WTC11 (cell line): Measurements from ENCODE around the gene ZXDC. TPM values are rescaled to one million over a fixed set of nuclear protein-coding genes. Genes with fewer than 3 reads are reported as not detected.
A peak's percentile ranks its signal among the peaks of the same experiment; 100 is the strongest.

Experiments used
- ATAC-seq: fragments of 200-7000 bp; cut with Tn5 transposase; 2 replicates; pipeline ENCODE4 v1.10.0; 2021; ENCODE audit warnings: mild to moderate bottlenecking, moderate library complexity
- CTCF ChIA-PET: fragments of 300-600 bp; sonication (Branson Sonifier 250); formaldehyde crosslinking; loops from one replicate; lab custom pipeline; 2021; ENCODE audit warnings: antibody characterized with exemption; lab: Charles Lee
- POLR2A ChIA-PET: fragments of 350-600 bp; sonication (Branson Sonifier 250); formaldehyde crosslinking; loops from one replicate; lab custom pipeline; 2021; ENCODE audit warnings: antibody characterized with exemption; lab: Charles Lee
- DNase-seq: peaks from one replicate; pipeline ENCODE4 v3.0.0; 2021; ENCODE audit warnings: low spot score
- H3K27ac Mint-ChIP-seq: 2 replicates; pipeline ENCODE4 v1.8.0; 2021; ENCODE audit warnings: mixed read lengths
- H3K27me3 Mint-ChIP-seq: 2 replicates; pipeline ENCODE4 v1.8.0; 2021; ENCODE audit warnings: low read depth, mild to moderate bottlenecking, moderate library complexity, mixed read lengths
- H3K36me3 Mint-ChIP-seq: 2 replicates; pipeline ENCODE4 v1.8.0; 2021; ENCODE audit warnings: mixed read lengths
- H3K4me1 Mint-ChIP-seq: 2 replicates; pipeline ENCODE4 v1.8.0; 2022; ENCODE audit warnings: mixed read lengths
- H3K4me3 Mint-ChIP-seq: 2 replicates; pipeline ENCODE4 v1.8.0; 2021; ENCODE audit warnings: mild to moderate bottlenecking, moderate library complexity, mixed read lengths
- H3K9me3 Mint-ChIP-seq: 2 replicates; pipeline ENCODE4 v1.8.0; 2021; ENCODE audit warnings: mixed read lengths
- ARID4B ChIP-seq: sonication (generic); formaldehyde crosslinking; IDR thresholded peaks from 2 replicates; pipeline ENCODE4 v1.8.0; 2023; ENCODE audit warnings: missing genetic modification reagents, mild to moderate bottlenecking, borderline replicate concordance
- ATF2 ChIP-seq: sonication (generic); formaldehyde crosslinking; IDR thresholded peaks from 2 replicates; pipeline ENCODE4 v1.8.1; 2022; ENCODE audit warnings: low read depth, missing genetic modification reagents, borderline replicate concordance
- CTCF ChIP-seq: fragments of 200-600 bp; IDR thresholded peaks from 2 replicates; pipeline ENCODE4 v1.8.0; 2022; ENCODE audit warnings: antibody characterized with exemption
- EMX1 ChIP-seq: fragments of 250-450 bp; sonication (Bioruptor Pico); IDR thresholded peaks from 2 replicates; pipeline ENCODE4 v1.8.0; 2021; ENCODE audit warnings: mild to moderate bottlenecking
- ETV6 ChIP-seq: sonication (generic); formaldehyde crosslinking; IDR thresholded peaks from 2 replicates; pipeline ENCODE4 v1.8.1; 2022; ENCODE audit warnings: mild to moderate bottlenecking, missing genetic modification reagents
- FOXP1 ChIP-seq: sonication (generic); formaldehyde crosslinking; IDR thresholded peaks from 2 replicates; pipeline ENCODE4 v1.8.0; 2022; ENCODE audit warnings: missing genetic modification reagents, mild to moderate bottlenecking, moderate library complexity, borderline replicate concordance
- GRHL2 ChIP-seq: fragments of 250-450 bp; sonication (Bioruptor Pico); IDR thresholded peaks from 2 replicates; pipeline ENCODE4 v1.8.0; 2022; ENCODE audit warnings: mild to moderate bottlenecking, moderate library complexity; ENCODE audit not compliant: insufficient replicate concordance, severe bottlenecking
- JAZF1 ChIP-seq: fragments of 250-450 bp; sonication (Bioruptor Pico); IDR thresholded peaks from 2 replicates; pipeline ENCODE4 v1.9.0; 2021; ENCODE audit warnings: moderate library complexity, mild to moderate bottlenecking, inconsistent platforms
- NR1H2 ChIP-seq: sonication (generic); formaldehyde crosslinking; IDR thresholded peaks from 2 replicates; pipeline ENCODE4 v1.9.0; 2021; ENCODE audit warnings: mild to moderate bottlenecking, moderate library complexity, missing genetic modification reagents
- NR3C1 ChIP-seq: sonication (generic); formaldehyde crosslinking; conservative IDR thresholded peaks from 2 replicates; pipeline ENCODE4 v1.8.1; 2023; ENCODE audit warnings: low read depth, mild to moderate bottlenecking, missing genetic modification reagents
- SOX15 ChIP-seq: fragments of 250-450 bp; sonication (Bioruptor Pico); IDR thresholded peaks from 2 replicates; pipeline ENCODE4 v1.9.0; 2021; ENCODE audit warnings: mild to moderate bottlenecking
- TEAD1 ChIP-seq: sonication (generic); formaldehyde crosslinking; IDR thresholded peaks from 2 replicates; pipeline ENCODE4 v1.8.0; 2022; ENCODE audit warnings: mild to moderate bottlenecking, missing genetic modification reagents
- TEAD4 ChIP-seq: sonication (generic); formaldehyde crosslinking; IDR thresholded peaks from 2 replicates; pipeline ENCODE4 v1.8.0; 2022; ENCODE audit warnings: mild to moderate bottlenecking, missing genetic modification reagents
- ZBTB21 ChIP-seq: sonication (generic); formaldehyde crosslinking; IDR thresholded peaks from 2 replicates; pipeline ENCODE4 v1.8.1; 2023; ENCODE audit warnings: mild to moderate bottlenecking, missing genetic modification reagents, borderline replicate concordance
- ZNF232 ChIP-seq: sonication (generic); formaldehyde crosslinking; IDR thresholded peaks from 2 replicates; pipeline ENCODE4 v1.8.0; 2022; ENCODE audit warnings: mild to moderate bottlenecking, missing genetic modification reagents
- ZNF281 ChIP-seq: sonication (generic); formaldehyde crosslinking; IDR thresholded peaks from 2 replicates; pipeline ENCODE4 v1.8.0; 2023; ENCODE audit warnings: mild to moderate bottlenecking, missing genetic modification reagents
- total RNA-seq: library from RNA; stranded (reverse); gene quantifications from 3 replicates; pipeline ENCODE4 v1.2.3, GENCODE V29; 2021
- TF ChIP-seq, protein P1 (sequence below): fragments of 250-450 bp; sonication (Bioruptor Pico); IDR thresholded peaks from 2 replicates; pipeline ENCODE4 v1.9.0; 2021; ENCODE audit warnings: mild to moderate bottlenecking
- TF ChIP-seq, protein P2 (sequence below): sonication (generic); formaldehyde crosslinking; IDR thresholded peaks from 2 replicates; pipeline ENCODE4 v1.8.0; 2022; ENCODE audit warnings: mild to moderate bottlenecking, missing genetic modification reagents

ZXDC gene
- total RNA-seq, 1 experiment from 2014 or later = 34.7 TPM

DNA sequence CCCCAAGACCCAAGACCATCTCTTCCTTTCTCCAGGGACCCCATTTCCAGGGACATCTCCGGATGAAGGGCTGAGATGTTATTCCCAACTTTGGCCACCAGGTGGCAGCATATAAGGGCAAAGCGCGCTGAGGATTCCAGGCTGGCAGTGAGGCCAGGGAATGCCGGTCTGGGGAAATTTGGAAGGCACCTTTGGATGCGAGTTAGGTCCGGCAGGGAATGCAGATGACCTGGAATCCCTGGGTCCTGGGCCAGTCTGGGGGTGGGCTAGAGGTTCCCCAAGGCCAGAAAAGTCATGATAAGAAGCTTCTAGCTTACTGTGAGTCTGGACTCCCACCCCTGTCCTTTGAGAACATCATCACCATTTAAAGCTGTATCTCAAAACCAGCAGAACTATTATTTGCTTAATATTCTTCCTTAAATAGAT, 46.7 kb upstream of the ZXDC start:
- POLR2A ChIA-PET = no interaction called here
- peak; percentile 79 for DNase-seq
- no peaks in the 10 kb centered on the region for H3K9me3 Mint-ChIP-seq
- no peak for TF ChIP-seq JAZF1
- no peak for TF ChIP-seq EMX1 (CRISPR knock-in tag)
- TF ChIP-seq ZBTB21 (CRISPR knock-in tag) = no peak
- peak; percentile 98 for TF ChIP-seq CTCF
- TF ChIP-seq, protein P1, sequence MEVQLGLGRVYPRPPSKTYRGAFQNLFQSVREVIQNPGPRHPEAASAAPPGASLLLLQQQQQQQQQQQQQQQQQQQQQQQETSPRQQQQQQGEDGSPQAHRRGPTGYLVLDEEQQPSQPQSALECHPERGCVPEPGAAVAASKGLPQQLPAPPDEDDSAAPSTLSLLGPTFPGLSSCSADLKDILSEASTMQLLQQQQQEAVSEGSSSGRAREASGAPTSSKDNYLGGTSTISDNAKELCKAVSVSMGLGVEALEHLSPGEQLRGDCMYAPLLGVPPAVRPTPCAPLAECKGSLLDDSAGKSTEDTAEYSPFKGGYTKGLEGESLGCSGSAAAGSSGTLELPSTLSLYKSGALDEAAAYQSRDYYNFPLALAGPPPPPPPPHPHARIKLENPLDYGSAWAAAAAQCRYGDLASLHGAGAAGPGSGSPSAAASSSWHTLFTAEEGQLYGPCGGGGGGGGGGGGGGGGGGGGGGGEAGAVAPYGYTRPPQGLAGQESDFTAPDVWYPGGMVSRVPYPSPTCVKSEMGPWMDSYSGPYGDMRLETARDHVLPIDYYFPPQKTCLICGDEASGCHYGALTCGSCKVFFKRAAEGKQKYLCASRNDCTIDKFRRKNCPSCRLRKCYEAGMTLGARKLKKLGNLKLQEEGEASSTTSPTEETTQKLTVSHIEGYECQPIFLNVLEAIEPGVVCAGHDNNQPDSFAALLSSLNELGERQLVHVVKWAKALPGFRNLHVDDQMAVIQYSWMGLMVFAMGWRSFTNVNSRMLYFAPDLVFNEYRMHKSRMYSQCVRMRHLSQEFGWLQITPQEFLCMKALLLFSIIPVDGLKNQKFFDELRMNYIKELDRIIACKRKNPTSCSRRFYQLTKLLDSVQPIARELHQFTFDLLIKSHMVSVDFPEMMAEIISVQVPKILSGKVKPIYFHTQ = no peak
- TF ChIP-seq ZNF281 (CRISPR knock-in tag) = no peak
- TF ChIP-seq, protein P2, sequence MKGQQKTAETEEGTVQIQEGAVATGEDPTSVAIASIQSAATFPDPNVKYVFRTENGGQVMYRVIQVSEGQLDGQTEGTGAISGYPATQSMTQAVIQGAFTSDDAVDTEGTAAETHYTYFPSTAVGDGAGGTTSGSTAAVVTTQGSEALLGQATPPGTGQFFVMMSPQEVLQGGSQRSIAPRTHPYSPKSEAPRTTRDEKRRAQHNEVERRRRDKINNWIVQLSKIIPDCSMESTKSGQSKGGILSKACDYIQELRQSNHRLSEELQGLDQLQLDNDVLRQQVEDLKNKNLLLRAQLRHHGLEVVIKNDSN (CRISPR knock-in tag) = no peak
- TF ChIP-seq TEAD4 (CRISPR knock-in tag) = no peak
- TF ChIP-seq SOX15 (CRISPR knock-in tag) = no peak
- TF ChIP-seq NR3C1 (CRISPR knock-in tag) = no peak
- TF ChIP-seq ARID4B (CRISPR knock-in tag) = no peak
- no peak; the same call in 1 of the 2 replicates for TF ChIP-seq TEAD1
- TF ChIP-seq ATF2 (CRISPR knock-in tag) = no peak
- no peak for TF ChIP-seq GRHL2 (CRISPR knock-in tag)
- no peak for TF ChIP-seq NR1H2 (CRISPR knock-in tag)
- TF ChIP-seq FOXP1 (CRISPR knock-in tag) = no peak
- no peak for TF ChIP-seq ZNF232 (CRISPR knock-in tag)
- 0 out of 2 replicates have a peak, but pooled peaks have one; percentile 15 for TF ChIP-seq ETV6 (CRISPR knock-in tag)
- TF ChIP-seq, all 79 proteins: peak for 2
- Mint-ChIP-seq H3K27me3 (peaks cover 23% of the 10 kb centered on the region), H3K4me3 (no peak overlapping the region), H3K36me3 (no peaks in the 10 kb centered on the region), H3K4me1 (peaks cover 8% of the 10 kb centered on the region), H3K27ac (no peak overlapping the region)
- CTCF ChIA-PET = interaction anchor here (0.7 to 2.9 kb wide), 12 partner anchors 10 to 389 kb away, joined by 3 to 12 read pairs (median 5); no protein-coding TSS in a partner anchor
- peak; percentile 11 for ATAC-seq
